Measurements from ENCODE around the gene ZIC4.

ZIC4 gene

DNA sequence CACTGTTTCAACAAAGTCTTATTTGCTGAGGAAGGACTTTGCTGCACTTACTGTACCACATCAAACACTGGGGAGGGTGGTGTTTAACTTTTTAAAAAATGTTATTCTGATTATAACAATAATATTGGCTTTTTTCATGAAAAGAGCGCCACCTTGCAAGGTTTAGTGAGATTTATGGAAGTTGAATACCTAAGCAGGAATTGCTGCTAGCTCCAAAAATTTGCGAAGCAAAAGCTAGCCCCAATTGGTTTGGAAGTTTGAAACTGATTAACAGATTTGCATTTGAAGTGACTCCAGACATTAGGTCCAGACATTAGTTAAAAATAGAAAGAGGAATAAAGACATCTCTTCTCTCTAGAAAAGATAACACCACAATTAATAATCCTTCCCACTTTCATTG lies 9.5 kb upstream of the ZIC4 start:
- Histone ChIP-seq H3K36me3 (ENCODE audit: insufficient read depth, low read length) (peaks cover 18% of the 10 kb centered on the region), H3K9ac (ENCODE audit: low read depth, low read length) (no peak overlapping the region), H3K4me2 (ENCODE audit: low read length) (no peak overlapping the region), H3K4me3 (ENCODE audit: low read length) (no peak overlapping the region), H3K9me3 (replicated peaks; ENCODE audit: low read length) (no peaks in the 10 kb centered on the region), H3K27me3 (ENCODE audit: control insufficient read depth, insufficient read depth, low read length) (no peaks in the 10 kb centered on the region), H3K4me1 (ENCODE audit: control insufficient read depth, insufficient read depth, low read length) (peaks cover 18% of the 10 kb centered on the region)

DNA sequence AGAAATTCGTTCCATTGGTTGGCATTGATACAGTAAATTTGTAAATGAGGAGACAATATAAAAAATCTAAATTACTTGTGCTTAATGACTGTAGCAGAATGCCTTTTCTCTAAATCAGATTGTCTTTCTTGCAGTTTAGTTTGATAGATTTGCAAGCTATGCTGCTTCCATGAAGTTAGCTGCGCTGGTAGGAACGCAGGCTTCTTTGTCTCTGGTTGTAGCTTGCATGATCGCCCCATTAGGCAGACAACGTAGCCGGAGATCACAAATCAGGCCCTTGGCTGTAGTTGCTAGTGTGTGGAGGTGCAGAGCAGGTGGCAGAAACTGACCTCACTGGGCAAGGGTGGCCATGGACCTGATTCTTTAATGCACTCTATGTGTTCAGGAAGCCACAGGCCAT lies 8.9 kb upstream of the ZIC4 start:
- peaks cover 18% of the 10 kb centered on the region for H3K4me1 ChIP-seq (ENCODE audit: control insufficient read depth, insufficient read depth, low read length)
- H3K4me3 ChIP-seq (ENCODE audit: low read length) = no peak overlapping the region
- no peak overlapping the region for H3K4me2 ChIP-seq (ENCODE audit: low read length)
- no peak overlapping the region for H3K9ac ChIP-seq (ENCODE audit: low read depth, low read length)
- H3K27me3 ChIP-seq (ENCODE audit: control insufficient read depth, insufficient read depth, low read length) = no peaks in the 10 kb centered on the region
- H3K36me3 ChIP-seq (ENCODE audit: insufficient read depth, low read length) = peaks cover 18% of the 10 kb centered on the region
- H3K9me3 ChIP-seq (replicated peaks; ENCODE audit: low read length) = no peaks in the 10 kb centered on the region

DNA sequence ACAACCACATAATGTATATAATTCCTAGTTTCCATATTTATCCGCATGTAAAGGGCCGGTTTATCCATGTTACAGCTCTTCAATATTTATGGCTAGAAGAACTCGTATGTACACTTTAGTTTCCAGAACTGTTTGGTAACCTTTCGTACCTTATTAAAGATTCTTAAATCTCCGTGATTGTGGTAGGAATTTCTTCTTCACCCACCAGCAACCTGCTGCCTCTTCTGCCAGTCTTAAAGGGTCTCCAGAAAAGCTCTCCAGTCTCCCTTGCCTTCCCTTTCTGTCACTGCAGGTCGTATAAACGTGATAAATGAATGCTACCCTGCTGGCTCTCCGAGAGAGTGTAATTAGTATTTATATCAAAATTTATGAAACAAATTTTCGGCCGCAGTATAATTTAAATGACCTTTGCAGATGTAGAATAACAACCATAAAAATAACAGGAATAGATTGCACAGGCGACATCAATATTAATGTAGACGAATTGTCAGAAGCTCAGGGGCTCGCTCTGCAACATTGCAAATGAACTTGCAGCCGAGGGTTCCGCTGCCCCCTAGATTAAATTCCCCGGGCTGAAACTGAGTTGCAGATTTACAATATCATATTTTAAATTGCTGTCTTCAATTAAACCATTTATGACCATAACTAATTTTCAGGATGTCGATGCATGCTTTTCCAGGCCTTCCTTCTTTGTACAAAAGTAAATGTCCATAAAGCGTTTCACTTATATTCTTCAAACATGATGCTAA lies 8.2 kb upstream of the ZIC4 start:
- Histone ChIP-seq H3K4me1 (ENCODE audit: control insufficient read depth, insufficient read depth, low read length) (peaks cover 17% of the 10 kb centered on the region), H3K36me3 (ENCODE audit: insufficient read depth, low read length) (peaks cover 18% of the 10 kb centered on the region), H3K4me2 (ENCODE audit: low read length) (no peak overlapping the region), H3K9me3 (replicated peaks; ENCODE audit: low read length) (no peaks in the 10 kb centered on the region), H3K4me3 (ENCODE audit: low read length) (no peak overlapping the region), H3K27me3 (ENCODE audit: control insufficient read depth, insufficient read depth, low read length) (no peaks in the 10 kb centered on the region), H3K9ac (ENCODE audit: low read depth, low read length) (no peak overlapping the region)

DNA sequence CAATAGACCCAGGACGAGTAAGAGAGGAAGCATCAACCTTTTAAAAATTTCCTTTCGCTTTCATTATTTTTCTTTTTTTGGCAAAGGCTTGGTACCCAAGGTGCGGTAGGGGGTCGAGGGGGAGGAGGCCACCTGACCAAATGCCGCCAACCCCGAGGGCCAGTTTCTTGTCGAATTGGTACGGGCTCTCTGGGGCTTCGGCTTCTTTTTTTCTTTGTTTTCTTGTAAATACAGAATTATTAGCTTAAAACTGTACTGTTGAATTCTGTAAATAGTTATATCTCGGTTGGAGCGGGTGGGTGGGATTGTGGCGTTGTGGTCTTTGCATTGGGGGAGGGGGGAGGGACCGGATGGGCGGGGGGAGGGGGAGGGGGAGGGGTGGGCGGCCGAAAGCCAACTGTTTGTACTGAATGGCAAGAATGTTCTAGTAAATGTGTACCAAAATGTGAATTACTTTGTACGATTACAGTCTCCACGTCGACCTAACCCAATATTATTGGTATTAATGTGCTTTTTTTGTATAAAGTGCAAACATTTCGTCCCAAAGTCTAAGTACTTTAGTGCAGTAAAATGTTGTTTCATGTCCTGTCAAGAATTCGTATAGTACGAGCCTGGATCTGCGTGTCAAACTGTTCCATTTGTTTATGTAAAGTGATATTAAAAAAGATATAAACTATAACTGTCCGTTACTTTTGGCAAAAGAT lies 7.5 kb upstream of the ZIC4 start:
- Histone ChIP-seq H3K4me3 (ENCODE audit: low read length) (no peak overlapping the region), H3K9ac (ENCODE audit: low read depth, low read length) (no peak overlapping the region), H3K27me3 (ENCODE audit: control insufficient read depth, insufficient read depth, low read length) (no peaks in the 10 kb centered on the region)

DNA sequence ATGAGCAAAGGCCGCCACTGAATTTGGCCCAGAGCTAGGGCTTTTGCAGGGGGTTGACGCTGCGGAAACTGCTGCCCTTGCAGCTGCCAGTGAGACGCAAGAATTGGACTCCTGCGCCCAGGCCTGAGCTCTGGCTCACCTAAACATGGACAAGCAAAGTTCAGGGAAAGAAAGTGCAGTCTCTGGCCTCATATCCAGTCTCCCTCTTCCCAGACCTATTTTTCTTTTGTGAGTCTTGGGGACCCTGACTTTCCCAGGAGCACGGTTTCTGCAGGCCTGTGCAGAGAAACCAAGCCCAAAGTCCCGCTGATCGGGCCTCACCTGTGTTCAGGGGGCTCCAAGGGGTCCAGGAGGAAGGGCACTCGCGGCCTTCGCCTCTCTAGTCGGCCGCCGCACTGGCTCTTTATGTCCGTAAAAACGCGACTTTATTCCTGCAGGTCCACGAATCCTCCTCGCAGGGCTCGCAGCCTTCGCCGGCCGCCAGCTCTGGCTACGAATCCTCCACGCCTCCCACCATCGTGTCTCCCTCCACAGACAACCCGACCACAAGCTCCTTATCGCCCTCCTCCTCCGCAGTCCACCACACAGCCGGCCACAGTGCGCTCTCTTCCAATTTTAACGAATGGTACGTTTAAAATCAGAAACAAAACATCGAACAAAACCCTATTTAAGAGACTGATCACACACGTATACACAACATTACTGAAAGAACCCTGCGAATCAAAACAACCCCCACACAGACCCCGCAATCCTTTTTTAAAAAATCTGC lies 6.8 kb upstream of the ZIC4 start:
- Histone ChIP-seq H3K4me2 (ENCODE audit: low read length) (peak overlapping the region; percentile 92), H3K9me3 (replicated peaks; ENCODE audit: low read length) (no peaks in the 10 kb centered on the region), H3K4me3 (ENCODE audit: low read length) (peak overlapping the region; percentile 88), H3K27me3 (ENCODE audit: control insufficient read depth, insufficient read depth, low read length) (no peaks in the 10 kb centered on the region), H3K9ac (ENCODE audit: low read depth, low read length) (no peak overlapping the region), H3K4me1 (ENCODE audit: control insufficient read depth, insufficient read depth, low read length) (peaks cover 7% of the 10 kb centered on the region), H3K36me3 (ENCODE audit: insufficient read depth, low read length) (peaks cover 18% of the 10 kb centered on the region)

More for the DNA sequence above, 7.5 kb upstream of the ZIC4 start:
- Histone ChIP-seq H3K4me1 (ENCODE audit: control insufficient read depth, insufficient read depth, low read length) (peaks cover 10% of the 10 kb centered on the region), H3K9me3 (replicated peaks; ENCODE audit: low read length) (no peaks in the 10 kb centered on the region), H3K36me3 (ENCODE audit: insufficient read depth, low read length) (peaks cover 18% of the 10 kb centered on the region), H3K4me2 (ENCODE audit: low read length) (peak overlapping the region; percentile 92)

DNA sequence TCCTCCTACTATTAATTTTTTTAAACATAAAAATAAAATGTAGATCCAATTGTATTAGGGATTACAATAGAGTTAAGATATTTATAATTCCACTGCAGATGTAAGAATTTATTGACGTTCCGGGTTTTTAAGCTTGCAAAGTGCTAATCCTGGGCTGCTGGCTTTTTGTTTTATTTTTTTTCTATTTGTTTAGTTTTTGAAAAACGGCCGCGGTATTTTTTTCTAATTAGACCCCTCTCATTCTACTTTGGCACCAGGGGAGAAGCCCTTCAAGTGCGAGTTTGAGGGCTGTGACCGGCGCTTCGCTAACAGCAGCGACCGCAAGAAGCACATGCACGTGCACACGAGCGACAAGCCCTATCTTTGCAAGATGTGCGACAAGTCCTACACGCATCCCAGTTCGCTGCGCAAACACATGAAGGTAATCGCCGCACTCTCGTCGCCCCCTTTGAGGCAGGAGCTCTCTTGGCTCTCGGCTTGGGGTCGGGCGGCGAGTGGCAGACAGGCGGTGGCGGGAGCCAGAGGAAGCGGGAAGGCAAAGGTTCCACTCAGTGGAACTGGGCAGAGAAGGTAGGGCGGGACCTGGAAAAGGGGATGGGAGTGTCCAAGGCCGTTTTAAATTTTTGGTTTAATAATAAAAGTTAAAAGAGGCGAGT lies 6.0 kb upstream of the ZIC4 start:
- Histone ChIP-seq H3K4me2 (ENCODE audit: low read length) (peak overlapping the region; percentile 92), H3K9ac (ENCODE audit: low read depth, low read length) (peak overlapping the region; percentile 90), H3K27me3 (ENCODE audit: control insufficient read depth, insufficient read depth, low read length) (no peaks in the 10 kb centered on the region), H3K9me3 (replicated peaks; ENCODE audit: low read length) (no peaks in the 10 kb centered on the region), H3K4me1 (ENCODE audit: control insufficient read depth, insufficient read depth, low read length) (peaks cover 8% of the 10 kb centered on the region), H3K36me3 (ENCODE audit: insufficient read depth, low read length) (peaks cover 18% of the 10 kb centered on the region), H3K4me3 (ENCODE audit: low read length) (peak overlapping the region; percentile 88)

DNA sequence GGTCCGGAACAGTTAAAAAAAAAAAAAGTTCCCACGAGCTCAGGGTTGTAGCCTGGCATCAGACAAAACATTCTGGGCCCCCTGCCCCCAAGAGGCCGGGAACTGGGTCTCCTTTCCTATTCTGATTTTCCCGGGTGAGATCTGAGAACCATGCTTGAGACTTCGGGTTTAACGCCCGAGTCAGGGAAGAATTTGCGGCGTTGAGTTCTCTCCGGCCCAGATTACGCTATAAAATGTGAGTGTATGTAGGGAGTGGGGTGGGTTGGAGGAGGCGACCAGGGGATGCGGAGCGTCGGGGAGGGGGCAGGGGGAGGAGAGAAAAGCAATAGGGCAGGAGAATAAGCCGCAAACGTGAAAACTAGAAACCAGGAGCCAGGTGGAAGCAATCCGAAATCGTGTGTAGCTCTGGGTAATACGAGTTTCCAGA lies 5.5 kb upstream of the ZIC4 start:
- H3K27me3 ChIP-seq (ENCODE audit: control insufficient read depth, insufficient read depth, low read length) = no peaks in the 10 kb centered on the region
- no peaks in the 10 kb centered on the region for H3K9me3 ChIP-seq (replicated peaks; ENCODE audit: low read length)
- peaks cover 18% of the 10 kb centered on the region for H3K36me3 ChIP-seq (ENCODE audit: insufficient read depth, low read length)
- H3K9ac ChIP-seq (ENCODE audit: low read depth, low read length) = peak overlapping the region; percentile 90
- peak overlapping the region; percentile 88 for H3K4me3 ChIP-seq (ENCODE audit: low read length)
- peaks cover 8% of the 10 kb centered on the region for H3K4me1 ChIP-seq (ENCODE audit: control insufficient read depth, insufficient read depth, low read length)
- H3K4me2 ChIP-seq (ENCODE audit: low read length) = peak overlapping the region; percentile 92

DNA sequence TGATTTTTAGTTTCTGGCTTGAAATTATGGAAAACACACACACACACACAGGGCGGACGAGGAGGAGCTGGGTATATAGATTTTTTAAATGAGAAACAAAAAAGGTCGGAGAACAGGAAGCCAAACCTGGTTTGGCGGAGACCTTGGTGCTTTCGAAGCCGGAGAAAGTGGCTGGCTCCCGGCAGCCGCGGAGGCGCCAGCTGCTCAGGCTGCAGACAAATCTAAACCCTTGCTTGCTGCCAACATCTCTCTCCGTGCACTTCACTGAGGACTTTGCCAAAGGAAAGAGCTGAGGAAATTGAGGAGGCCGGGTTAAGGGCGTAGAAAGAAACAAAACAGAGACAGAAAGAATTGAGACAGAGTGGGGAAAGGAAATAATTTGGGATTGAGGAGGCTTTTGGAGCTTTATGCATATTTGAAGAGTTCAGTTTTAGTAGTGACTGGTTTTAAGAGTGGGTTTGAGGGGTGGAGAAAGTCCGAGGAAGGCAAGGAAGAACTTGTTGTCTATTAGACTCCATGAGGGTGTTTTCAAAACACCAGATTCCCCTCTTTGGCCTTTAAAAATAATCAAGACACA lies 5.0 kb upstream of the ZIC4 start:
- no peaks in the 10 kb centered on the region for H3K27me3 ChIP-seq (ENCODE audit: control insufficient read depth, insufficient read depth, low read length)
- H3K36me3 ChIP-seq (ENCODE audit: insufficient read depth, low read length) = peaks cover 18% of the 10 kb centered on the region
- H3K4me3 ChIP-seq (ENCODE audit: low read length) = peak overlapping the region; percentile 88

DNA sequence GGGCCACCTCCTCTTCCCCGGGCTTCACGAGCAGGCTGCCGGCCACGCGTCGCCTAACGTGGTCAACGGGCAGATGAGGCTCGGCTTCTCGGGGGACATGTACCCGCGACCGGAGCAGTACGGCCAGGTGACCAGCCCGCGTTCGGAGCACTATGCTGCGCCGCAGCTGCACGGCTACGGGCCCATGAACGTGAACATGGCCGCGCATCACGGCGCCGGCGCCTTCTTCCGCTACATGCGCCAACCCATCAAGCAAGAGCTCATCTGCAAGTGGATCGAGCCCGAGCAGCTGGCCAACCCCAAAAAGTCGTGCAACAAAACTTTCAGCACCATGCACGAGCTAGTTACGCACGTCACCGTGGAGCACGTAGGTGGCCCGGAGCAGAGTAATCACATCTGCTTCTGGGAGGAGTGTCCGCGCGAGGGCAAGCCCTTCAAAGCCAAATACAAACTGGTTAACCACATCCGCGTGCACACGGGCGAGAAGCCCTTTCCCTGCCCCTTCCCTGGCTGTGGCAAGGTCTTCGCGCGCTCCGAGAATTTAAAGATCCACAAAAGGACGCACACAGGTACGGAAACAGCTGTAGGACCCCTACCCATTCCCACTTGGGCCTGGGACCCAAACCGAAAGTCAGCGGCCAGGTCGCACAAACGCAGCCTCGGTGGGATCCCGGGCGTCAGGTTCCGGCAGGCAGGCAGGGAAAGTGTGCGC lies 4.3 kb upstream of the ZIC4 start:
- peaks cover 8% of the 10 kb centered on the region for H3K4me1 ChIP-seq (ENCODE audit: control insufficient read depth, insufficient read depth, low read length)
- H3K36me3 ChIP-seq (ENCODE audit: insufficient read depth, low read length) = peaks cover 18% of the 10 kb centered on the region
- peak overlapping the region; percentile 90 for H3K9ac ChIP-seq (ENCODE audit: low read depth, low read length)
- H3K27me3 ChIP-seq (ENCODE audit: control insufficient read depth, insufficient read depth, low read length) = no peaks in the 10 kb centered on the region
- no peaks in the 10 kb centered on the region for H3K9me3 ChIP-seq (replicated peaks; ENCODE audit: low read length)
- H3K4me3 ChIP-seq (ENCODE audit: low read length) = peak overlapping the region; percentile 88
- H3K4me2 ChIP-seq (ENCODE audit: low read length) = peak overlapping the region; percentile 92

More for the DNA sequence above, 5.0 kb upstream of the ZIC4 start:
- Histone ChIP-seq H3K9ac (ENCODE audit: low read depth, low read length) (peak overlapping the region; percentile 90), H3K4me2 (ENCODE audit: low read length) (peak overlapping the region; percentile 92), H3K9me3 (replicated peaks; ENCODE audit: low read length) (no peaks in the 10 kb centered on the region), H3K4me1 (ENCODE audit: control insufficient read depth, insufficient read depth, low read length) (peaks cover 8% of the 10 kb centered on the region)

DNA sequence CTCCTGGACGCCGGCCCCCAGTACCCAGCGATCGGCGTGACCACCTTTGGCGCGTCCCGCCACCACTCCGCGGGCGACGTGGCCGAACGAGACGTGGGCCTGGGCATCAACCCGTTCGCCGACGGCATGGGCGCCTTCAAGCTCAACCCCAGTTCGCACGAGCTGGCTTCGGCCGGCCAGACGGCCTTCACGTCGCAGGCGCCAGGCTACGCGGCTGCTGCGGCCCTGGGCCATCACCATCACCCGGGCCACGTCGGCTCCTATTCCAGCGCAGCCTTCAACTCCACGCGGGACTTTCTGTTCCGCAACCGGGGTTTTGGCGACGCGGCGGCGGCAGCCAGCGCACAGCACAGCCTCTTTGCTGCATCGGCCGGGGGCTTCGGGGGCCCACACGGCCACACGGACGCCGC lies 3.8 kb upstream of the ZIC4 start:
- peaks cover 18% of the 10 kb centered on the region for H3K36me3 ChIP-seq (ENCODE audit: insufficient read depth, low read length)
- H3K4me3 ChIP-seq (ENCODE audit: low read length) = peak overlapping the region; percentile 88
- H3K4me2 ChIP-seq (ENCODE audit: low read length) = peak overlapping the region; percentile 92
- H3K9me3 ChIP-seq (replicated peaks; ENCODE audit: low read length) = no peaks in the 10 kb centered on the region
- H3K4me1 ChIP-seq (ENCODE audit: control insufficient read depth, insufficient read depth, low read length) = peaks cover 8% of the 10 kb centered on the region
- H3K9ac ChIP-seq (ENCODE audit: low read depth, low read length) = peak overlapping the region; percentile 90
- no peaks in the 10 kb centered on the region for H3K27me3 ChIP-seq (ENCODE audit: control insufficient read depth, insufficient read depth, low read length)
